HG03196 (cell line): ENCODE measurements around the gene ZKSCAN1.
"Not testable (repeated sequence)": the region's sequence is repeated elsewhere in the genome, so short reads cannot be mapped to it uniquely, and the experiment has no call there.

Experiments used
- ATAC-seq: cut with Tn5 transposase; IDR thresholded peaks from one replicate; pipeline ENCODE4 v1.9.1; 2021; ENCODE audit not compliant: unreplicated experiment

The ZKSCAN1 gene

DNA sequence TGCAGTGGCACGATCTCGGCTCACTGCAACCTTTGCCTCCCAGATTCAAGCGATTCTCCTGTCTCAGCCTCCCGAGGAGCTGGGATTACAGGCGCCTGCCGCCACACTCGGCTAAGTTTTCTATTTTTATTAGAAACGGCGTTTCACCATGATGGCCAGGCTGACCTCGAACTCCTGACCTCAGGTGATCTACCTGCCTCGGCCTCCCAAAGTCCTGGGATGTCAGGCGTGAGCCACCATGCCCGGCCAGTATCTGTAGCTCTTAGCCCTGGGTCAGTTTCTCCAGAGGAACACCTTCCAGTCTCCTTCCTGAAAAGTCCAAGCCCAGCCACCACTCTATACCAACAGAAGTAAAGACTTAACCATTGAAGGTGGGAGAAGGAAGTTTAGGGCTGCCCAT, 15.2 kb upstream of the ZKSCAN1 start:
- no peak for ATAC-seq

DNA sequence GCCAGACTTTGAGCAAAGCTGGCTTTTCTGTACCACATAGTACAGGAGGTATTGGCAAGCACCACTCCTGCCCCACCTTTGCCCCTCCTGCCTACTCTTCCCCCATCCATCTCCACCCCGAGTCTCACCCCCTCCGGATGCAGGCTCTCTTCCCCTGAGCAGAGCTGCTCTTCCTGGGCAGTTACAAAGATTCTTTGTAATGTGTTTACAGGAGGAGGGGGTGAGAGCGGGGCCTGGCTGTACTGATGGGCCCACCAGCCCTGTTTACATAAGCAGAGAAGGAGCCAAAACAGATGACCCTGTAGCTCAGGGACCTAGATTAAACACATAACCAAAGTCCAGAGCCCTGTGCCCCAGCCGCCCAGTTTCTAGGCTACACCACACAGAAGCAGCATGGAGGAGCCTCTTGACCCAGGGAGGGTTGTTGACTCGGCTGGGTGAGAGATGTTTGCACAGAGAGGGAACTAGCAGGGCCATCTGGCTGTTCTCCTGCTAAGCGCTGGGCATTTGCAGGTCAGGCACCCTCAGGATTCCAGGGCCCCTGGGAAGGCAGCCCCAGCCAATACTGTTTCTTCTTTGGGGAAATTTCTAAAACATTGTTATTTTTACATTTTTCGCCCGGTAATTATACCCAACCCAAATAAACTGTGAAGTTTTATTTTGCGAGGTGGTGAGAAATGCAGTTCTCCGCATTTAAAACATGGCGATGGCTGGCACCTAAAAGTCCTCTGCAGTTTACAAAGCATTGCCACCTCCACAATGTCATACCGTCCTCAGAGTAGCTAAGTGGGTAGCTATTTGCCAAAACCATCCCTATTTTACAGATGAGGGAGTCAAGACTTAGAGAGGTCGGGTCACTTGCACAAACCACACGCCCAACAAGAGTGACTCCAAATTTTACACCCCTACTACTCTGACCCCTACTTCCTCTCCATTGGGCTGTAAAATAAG, 11.4 kb upstream of the ZKSCAN1 start:
- no peak for ATAC-seq

DNA sequence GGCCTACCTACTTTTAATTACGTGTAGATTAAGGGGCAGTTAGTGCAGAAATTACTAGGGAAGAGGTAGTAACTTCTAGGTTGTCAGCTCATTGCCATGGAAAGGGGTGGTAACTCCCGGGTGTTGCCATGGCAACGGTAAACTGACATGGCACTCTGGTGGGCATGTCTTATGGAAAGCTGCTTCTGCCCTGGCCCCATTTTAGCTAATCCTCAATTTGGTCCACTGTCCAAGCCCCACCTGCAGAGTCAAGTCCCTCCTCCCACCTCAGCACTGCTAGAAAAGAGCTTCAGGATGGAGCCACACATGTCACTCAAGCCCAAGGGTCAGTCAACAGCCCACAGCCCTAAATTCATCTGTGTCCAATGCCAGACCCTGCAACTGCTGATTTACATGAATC, 7.5 kb upstream of the ZKSCAN1 start:
- no peak for ATAC-seq

DNA sequence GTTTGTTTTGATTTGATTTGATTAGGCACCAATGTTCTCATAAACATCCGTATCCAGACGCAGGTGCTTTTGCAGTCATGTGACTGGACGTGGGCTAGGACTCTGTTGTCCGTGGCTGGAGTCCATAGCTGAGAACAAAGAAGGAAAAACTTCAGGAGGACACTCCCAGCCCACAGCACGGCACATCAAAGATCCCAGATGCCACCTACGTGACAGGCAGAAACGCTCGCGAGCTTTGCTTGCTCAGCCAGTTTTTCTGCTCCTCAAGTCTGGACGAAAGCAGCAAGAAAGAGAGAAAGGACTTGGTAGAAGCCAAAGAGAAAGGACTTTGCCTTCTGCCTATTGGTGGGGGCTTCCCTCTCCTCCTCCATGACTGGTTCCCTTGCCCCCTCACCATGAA, 6.9 kb upstream of the ZKSCAN1 start:
- no peak for ATAC-seq

DNA sequence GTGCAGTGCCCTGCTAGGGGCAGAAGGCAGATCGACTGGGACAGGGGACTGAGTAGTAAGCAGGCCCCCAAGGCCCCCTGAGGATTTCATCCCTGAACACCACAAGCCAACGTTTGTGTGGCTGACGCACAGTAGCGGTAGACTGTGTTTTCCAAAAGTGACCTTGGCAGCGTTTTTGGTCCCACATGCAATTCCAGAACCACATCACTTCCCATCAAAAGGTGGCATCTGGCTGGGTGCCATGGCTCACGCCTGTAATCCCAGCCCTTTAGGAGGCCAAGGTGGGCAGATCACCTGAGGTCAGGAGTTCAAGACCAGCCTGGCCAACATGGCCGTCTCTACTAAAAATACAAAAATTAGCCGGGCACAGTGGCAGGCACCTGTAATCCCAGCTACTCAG, 5.4 kb upstream of the ZKSCAN1 start:
- not testable (repeated sequence) for ATAC-seq

DNA sequence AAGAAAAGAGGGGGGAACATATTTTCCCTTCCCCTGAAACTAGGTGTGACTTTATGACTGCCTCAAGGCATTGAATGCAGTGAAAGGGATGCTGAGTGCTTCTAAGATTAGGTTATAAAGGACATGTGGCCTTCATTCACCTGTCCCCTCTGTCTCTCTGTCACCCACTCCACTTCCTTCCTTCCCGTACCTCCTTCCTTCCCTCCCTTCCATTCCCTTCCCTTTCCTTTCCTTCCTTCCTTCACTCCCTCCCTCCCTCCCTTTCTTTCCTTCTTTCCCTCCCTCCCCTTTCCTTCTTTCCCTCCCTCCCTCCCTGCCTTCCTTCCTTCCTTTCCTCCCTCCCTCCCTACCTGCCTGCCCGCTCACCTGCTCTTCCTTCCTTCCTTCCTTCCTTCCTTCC, 4.5 kb upstream of the ZKSCAN1 start:
- ATAC-seq, result no peak

DNA sequence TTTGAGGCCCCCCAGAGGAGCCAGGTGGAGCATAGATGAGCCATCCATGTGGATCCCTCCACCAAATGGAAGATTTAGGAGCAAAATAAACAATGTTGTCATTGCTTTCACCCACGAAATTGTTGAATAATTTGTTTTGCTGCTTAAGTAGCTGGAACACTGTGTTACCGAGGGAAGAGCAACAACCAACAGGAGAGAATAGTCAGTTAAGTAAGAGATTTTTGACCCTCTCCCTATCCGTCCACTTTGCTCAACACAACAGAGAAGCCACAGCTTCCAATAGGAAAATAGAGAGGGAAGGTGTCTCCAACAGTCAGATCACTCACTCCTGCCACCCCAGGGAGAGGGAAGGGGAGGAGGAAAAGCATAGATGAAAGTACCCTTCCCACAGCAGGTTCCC, 3.9 kb upstream of the ZKSCAN1 start:
- ATAC-seq, result no peak

DNA sequence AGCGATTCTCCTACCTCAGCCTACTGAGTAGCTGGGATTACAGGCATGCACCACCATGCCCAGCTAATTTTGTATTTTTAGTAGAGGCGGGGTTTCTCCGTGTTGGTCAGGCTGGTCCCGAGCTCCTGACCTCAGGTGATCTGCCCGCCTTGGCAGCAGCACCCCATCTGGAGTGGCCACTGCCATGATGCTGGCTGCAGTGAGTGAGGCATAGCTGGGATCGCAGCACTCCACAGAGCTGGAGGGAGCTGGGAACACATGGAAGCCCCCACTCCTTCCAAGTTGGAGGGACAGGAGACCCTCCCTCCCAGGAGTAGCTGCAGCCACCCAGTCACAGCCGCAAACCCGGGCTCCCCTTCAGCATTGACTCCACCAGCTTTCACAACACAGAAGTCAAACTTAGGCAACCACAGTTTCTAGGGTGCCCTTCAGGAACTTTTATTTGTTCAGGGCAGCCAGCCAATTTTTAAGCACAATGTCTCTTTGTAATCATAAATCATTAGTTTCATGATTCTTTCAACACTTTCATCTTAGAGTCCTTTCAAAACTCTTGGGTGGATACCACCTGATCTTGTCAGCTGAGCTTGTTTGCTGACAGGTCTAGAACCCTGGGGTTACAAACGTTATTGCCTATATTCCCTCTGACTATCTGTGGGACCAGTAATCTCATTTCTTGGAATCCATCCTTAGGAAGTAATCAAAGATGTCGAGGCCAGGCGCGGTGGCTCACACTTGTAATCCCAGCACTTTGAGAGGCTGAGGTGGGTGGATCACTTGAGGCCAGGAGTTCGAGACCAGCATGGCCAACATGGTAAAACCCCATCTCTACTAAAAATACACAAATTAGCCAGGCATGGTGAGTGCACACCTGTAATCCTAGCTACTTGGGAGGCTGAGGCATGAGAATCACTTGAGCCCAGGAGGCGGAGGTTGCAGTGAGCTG, 2.7 kb upstream of the ZKSCAN1 start:
- not testable (repeated sequence) for ATAC-seq

DNA sequence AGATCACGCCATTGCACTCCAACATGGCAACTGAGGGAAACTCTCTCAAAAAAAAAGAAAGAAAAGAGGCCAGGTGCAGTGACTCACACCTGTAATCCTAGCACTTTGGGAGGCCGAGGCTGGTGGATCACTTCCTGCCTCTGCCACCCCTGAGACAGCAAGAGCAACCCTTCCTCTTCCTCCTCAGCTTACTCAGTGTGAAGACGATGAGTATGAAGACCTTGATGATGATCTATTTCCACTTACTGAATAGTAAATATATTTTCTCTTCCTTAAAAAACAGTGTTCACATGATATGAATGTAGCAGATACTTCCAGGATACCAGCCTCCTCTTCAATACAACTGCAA, 2.1 kb upstream of the ZKSCAN1 start:
- no peak for ATAC-seq

DNA sequence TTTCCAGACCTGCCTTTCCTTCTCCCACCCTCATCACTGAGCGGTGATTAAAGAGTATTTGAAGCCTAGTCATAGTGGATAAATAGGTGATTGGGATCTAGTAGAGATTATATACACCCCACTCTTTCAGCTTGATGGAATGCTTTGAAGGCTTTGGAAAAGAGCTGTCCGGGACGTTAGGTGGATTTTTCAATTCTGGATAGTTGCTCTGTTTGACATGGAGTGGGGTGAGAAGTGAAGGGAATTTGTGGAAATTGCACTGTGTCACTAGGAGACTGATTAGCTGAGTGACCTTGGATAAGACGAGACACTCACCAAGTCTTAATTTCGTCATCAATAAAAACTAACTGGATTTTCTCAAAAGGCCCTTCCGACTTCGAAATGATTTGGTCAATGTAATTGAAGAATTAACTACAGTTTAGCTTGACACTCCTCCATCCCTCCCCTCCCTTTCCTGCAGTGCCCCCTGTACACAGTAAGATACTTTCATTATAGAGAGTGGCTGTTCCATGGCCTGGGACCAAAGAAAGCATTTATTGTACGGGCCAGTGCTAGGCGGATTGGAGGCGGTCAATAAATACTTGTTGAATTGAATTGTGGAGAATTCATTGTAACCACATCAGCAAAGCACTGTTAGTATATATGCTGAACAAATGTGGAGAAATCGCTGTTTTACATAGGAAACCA, 962 bp downstream of the ZKSCAN1 start:
- ATAC-seq, result no peak

DNA sequence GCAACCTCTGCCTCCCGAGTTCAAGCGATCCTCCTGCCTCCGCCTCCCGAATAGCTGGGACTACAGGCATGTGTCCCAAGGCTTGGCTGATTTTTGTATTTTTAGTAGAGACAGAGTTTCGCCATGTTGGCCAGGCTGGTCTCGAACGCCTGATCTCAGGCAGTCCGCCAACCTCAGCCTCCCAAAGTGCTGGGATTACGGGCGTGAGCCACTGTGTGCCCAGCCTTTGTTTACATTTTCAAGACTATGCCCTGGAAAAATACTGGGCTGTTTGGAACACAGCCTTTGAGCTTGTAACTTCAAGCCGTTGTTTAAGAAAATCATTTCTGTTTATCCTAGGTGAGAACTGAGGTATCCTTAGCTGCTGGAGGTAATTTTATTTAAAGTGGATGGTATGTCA, 1.9 kb downstream of the ZKSCAN1 start:
- no peak for ATAC-seq

DNA sequence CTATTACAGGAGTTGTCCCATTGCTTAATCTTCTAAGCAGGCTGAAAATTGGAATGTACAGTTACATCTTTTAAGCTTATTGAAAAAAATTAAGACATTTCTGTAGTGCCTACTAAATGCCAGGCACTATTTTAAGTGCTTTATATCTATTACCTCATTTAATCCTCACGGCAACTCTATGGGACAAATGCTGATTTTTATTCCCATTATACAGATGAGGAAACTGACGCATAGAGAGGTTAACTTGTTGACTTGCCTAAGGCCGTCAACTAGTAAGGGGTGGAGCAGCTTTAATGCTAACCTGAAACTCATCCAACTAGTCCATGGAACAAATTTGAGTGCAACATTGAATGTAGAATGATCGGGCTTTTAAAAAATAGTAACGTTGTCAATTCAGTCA, 2.5 kb downstream of the ZKSCAN1 start:
- no peak for ATAC-seq

DNA sequence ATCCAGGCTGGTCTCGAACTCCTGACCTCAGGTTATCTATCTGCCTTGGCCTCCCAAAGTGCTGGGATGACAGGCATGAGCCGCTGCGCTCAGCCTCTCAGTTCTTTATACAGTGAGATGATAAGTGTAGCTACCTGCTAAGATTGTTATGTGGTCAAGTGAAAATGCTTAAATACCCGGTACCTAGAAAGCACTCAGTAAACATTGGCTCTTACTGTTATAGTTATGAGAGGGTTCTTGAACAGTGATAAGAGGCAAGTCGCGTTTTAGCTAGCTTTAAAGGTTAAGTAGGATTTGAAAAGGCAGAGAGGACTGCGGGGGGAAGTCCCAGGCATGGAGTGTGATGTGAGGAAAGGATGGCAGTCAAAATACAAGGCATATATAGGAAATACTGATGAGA, 4.5 kb downstream of the ZKSCAN1 start:
- no peak for ATAC-seq

DNA sequence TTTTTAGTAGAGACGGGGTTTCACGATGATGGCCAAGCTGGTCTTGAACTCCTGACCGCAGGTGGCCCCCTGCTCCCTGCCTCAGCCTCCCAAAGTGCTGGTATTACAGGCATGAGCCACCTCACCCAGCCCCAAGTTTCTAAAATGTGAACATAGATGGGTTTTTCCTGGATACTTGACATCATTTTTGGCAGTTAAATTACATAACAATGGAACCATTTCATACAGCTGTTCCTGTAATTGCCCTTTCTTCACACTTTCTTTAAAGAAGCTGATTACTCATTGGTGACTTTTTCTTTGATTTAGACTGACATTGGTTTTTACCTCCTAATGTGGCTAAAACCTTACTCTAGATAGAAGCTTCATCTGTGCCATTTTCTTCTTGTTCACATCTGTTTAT, 5.9 kb downstream of the ZKSCAN1 start:
- no peak for ATAC-seq

DNA sequence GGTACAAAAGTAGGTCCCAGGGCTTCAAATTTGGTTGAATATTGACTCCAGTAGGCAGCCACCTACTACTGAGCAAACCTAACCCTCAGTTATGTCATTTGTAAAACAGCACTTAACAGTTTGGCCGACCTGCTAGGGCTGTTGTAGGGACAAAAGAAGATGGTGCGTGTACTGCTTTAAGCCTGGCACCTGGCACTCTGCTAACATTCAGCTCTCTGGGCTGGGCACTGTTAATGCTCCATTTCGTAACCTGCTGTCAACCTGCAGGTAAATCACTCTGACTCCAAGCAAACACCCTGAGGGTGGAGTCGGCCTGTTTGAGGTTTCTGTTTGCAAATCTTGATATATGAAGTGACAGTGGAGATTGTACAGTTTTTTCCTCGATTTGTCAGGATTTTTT, 7.2 kb downstream of the ZKSCAN1 start:
- no peak for ATAC-seq

DNA sequence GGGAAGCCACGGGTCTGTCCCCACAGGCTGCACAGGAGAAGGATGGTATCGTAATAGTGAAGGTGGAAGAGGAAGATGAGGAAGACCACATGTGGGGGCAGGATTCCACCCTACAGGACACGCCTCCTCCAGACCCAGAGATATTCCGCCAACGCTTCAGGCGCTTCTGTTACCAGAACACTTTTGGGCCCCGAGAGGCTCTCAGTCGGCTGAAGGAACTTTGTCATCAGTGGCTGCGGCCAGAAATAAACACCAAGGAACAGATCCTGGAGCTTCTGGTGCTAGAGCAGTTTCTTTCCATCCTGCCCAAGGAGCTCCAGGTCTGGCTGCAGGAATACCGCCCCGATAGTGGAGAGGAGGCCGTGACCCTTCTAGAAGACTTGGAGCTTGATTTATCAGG, 8.1 kb downstream of the ZKSCAN1 start:
- no peak for ATAC-seq

DNA sequence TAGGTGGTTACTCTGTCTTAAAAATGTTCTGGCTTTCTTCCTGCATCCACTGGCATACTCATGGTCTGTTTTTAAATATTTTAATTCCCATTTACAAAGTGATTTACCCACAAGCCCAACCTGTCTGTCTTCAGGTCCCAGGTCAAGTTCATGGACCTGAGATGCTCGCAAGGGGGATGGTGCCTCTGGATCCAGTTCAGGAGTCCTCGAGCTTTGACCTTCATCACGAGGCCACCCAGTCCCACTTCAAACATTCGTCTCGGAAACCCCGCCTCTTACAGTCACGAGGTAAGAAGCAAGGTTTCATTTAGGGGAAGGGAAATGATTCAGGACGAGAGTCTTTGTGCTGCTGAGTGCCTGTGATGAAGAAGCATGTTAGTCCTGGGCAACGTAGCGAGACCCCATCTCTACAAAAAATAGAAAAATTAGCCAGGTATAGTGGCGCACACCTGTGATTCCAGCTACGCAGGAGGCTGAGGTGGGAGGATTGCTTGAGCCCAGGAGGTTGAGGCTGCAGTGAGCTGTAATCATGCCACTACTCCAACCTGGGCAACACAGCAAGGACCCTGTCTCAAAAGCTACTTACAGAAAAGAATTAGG, 8.7 kb downstream of the ZKSCAN1 start:
- ATAC-seq, result no peak

DNA sequence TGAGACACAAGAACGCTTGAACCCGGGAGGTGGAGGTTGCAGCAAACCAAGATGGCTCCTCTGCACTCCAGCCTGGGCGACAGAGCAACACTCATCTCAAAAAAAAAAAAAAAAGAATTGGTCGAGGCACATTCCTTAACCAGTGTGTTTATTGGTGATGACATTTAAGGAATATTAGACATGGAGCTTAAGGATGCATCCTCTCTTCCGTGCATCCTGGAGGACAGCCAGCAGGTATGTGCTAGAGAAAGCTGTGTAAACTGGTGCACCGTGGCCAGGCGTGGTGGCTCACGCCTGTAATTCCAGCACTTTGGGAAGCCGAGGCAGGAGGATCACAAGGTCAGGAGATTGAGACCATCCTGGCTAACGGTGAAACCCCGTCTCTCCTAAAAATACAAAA, 11.8 kb downstream of the ZKSCAN1 start:
- ATAC-seq, result no peak

DNA sequence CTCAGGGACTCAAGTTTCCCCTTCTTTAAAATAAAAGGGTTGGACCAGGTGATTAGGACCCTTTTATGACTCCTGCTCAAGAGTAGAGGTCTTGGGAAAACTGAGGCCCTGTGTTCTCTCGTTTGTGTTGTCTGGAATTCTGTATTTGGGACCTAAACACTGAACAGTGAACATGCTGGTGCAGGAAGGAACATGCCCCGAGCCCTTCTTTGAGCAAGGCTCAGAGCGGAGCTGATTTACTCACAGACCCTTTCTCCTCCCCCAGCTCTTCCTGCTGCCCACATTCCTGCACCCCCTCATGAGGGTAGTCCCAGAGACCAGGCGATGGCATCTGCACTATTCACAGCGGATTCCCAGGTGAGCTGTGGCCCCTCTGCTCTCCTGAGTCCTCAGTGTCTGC, 14.2 kb downstream of the ZKSCAN1 start:
- ATAC-seq, result no peak

DNA sequence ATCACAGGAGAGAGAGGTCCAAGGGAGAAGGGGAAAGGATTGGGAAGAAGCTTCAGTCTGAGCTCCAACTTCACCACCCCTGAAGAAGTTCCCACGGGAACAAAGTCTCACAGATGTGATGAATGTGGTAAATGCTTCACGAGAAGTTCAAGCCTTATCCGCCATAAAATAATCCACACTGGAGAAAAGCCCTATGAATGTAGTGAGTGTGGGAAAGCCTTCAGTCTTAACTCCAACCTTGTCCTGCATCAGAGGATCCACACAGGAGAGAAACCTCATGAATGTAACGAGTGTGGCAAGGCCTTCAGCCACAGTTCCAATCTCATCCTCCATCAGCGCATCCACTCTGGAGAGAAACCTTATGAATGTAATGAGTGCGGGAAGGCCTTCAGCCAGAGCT, 18.1 kb downstream of the ZKSCAN1 start:
- ATAC-seq, result no peak

DNA sequence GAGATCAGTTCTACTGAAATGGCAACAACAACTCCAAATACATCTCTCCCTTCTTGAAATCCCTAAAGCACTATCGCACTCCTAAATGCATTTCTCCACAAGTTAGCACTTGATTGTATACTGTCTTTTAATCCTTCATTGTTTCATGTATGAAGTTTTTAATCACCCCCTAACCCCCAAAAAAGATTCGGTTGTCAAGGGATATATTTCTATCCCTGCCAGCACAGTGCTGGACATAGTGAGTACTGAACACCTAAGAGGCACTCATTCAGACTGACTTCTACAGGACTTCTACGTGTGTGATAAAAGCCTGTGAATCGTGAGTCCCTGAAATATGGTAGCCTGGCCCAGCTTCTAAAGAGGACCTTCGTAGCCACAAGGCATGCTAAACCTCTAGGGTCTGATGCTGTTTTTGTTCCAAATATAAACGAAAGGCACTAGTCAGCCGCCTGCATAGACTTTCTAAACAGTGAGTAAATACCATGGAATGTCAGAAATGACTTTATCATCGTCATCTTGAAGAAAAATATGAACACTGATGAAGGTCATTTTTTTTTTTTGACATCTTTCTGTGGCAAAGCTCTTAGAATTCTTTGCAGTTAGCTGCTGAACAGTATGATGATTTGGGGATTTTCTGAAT, 19.6 kb downstream of the ZKSCAN1 start:
- ATAC-seq, result no peak
